GM21515 (cell line): Measurements from ENCODE around the gene MPRIP.

Source experiments
- ATAC-seq: cut with Tn5 transposase; IDR thresholded peaks from one replicate; pipeline ENCODE4 v1.9.1; 2021; ENCODE audit not compliant: unreplicated experiment

MPRIP gene

GRCh38 chr17:17087424-17088015 is 45.3 kb downstream of the MPRIP start:
- no peak for ATAC-seq

DNA sequence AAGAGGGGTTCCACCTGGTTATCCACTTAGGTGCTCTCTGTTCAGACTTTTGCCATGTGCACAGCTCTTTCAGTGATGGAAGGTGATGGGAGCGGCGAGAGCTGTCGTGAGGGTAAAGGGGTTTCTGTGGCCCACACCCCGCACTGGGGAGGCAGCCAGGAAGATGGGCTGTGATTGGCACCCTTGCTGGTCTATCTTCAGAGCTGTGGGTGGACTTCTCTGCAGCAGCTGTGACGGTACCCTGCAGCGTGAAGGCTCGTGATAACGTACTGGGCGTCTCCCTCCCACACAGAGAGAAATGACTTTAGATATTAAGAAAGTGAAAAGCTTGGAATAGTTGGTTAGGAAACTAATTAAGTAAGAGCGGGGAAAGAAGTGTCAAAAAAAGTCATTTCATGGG is 45.8 kb downstream of the MPRIP start:
- no peak for ATAC-seq

- no peak for ATAC-seq
These were observed 46.6 kb downstream of the MPRIP start for GRCh38 chr17:17088541-17089525.

DNA sequence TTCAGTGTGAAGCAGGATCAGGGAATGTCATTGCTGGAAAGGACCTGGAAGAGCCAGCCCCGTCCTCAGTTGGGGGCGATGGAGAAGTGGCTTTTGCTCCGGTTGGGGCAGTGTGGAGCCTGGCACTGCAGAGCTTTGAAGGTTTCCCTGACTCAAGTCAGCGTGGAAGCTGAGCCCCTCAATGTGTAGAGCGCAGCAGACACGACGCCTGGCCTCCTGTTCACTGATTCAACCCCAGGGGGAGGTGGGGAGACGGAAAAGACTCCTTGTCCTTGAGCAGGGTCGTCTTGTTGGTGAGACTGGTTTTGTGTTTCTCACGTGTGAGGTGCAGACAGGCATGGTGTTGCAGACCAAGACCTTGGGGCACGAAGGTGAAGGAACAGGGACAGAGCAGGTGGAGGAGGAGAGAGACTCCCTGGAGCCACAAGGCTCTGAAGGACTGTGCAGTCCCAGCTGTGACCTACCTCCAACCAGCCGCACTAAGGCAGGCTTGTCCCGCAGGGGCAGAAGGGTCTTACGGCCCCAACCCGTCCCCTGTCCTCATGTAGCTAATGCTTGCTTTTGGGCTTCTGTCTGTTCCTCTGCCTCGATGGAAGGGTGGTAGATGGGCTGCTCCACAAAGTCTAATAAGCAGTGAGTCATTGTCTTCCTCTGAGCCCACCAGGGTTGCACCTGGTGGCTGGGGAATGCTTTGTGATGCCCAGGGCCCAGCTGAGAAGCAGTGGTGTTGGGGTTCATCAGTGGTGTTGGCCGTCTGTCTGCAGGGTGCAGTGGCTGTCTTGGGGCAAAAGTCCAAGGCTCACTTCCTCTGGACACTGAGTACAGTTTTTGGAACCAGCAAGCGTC is 47.8 kb downstream of the MPRIP start:
- no peak for ATAC-seq

DNA sequence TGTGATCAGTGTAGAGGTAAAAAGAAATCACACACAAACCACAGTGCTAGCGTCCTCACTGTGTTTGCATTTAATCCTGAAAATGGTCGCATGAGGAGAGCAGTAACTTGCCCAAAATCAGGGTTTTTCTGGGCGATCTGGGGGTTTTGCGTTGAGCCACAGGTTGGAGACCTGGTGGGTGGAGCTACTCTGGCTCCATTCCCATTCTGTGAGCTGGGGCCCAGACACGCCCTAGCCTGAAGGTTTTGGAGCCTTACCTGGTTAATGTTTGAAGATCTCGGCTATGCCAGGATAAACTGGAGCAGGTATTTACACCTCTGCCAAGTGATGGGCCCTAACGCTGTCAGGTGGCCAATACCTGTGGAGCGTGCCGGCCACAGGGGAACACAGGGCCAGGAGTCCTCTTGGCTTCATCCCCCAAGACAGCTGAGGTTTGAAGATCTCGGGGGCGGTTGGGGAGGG is 48.4 kb downstream of the MPRIP start:
- ATAC-seq = no peak

DNA sequence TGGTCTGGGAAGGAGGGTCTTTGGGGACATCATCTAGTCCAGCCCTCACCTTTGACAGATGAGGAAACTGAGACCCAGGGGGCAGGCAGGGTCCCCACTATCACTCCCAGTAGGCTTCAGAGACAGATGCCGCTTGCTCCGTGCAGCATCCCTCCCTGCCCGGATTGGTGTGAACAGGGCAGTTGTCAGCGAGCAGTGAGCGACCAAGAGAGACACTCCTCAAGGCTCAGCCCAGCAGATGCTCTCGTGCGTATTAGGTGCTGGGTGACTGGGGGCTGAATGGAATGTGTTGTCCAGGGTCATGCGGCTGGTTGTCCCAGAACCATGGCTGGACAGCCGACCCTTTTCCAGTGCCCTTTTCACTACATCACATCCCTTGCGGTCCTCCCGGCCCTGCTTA is 49.0 kb downstream of the MPRIP start:
- ATAC-seq = no peak

- no peak for ATAC-seq
These were observed 49.8 kb downstream of the MPRIP start for GRCh38 chr17:17091856-17092756.

- no peak for ATAC-seq
These were observed 51.5 kb downstream of the MPRIP start for GRCh38 chr17:17093764-17094163.

GRCh38 chr17:17096438-17097178 is 54.4 kb downstream of the MPRIP start:
- no peak for ATAC-seq

DNA sequence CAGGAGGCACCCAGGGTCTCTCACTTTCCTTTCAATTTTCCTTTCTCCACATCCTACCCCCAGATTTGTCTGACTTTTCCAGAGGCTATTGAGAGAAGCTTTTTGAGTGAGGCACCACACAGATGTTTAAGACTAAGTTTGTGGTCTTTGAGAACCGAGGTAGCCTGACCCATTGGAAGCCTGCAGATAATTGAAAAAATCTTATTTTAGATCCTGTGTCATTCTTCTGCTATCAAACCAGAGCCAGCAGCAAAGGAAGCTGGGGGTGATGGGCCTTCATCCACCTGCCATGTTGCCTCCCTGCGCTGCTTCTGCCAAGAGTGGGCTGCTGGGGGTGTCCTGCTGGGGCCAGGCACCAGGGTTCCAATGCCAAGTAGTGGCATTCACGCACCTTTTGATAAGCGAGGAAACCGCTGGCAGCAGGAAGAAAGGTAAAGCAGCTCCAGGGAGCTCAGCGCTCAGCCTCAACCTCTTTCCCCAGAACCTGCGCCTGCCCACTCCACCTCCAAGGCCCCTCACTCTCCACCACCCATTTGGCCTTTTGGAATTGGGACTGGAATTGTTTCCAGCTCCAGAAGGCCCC is 55.6 kb downstream of the MPRIP start:
- no peak for ATAC-seq

GRCh38 chr17:17098551-17099179 is 56.4 kb downstream of the MPRIP start:
- no peak for ATAC-seq

DNA sequence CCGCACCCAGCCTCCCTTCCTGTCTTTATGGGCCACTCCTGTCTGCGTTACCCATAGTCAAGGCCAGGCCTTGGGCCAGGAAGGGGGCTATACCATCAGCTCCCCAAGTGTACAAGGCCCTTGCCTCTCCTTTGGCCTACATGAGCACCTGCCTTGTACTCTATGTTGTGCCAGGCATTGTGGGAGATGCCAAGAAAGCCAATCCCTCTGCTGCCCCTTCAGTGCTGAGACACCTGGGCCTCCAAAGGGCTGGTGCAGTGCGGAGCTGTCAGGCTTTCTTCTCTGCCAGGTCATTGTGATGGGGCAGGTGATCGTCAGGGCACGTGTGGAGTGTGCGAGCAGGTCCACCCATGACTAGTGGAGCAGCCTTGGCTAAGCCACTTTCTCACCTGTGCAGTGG is 59.9 kb downstream of the MPRIP start:
- no peak for ATAC-seq

DNA sequence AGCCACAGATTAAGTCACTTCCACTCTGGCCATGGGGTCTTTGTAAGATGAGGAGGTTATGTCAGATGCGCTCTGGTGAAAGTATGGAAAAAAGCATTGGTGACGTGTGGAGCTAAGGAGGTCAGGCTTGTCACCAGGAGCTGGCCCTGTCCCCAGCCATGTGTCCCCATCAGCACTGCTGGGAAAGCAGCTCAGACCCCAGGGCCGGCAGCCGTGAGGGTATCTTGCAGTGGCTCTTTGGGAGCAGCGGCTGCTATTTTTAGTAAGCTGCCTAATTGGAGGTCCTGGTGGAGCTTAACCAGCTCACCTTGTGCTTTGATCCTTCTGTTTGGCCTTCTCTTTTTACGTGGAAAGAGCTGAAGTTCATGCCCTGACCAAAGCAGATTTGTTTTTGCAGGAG is 60.9 kb downstream of the MPRIP start:
- no peak for ATAC-seq

DNA sequence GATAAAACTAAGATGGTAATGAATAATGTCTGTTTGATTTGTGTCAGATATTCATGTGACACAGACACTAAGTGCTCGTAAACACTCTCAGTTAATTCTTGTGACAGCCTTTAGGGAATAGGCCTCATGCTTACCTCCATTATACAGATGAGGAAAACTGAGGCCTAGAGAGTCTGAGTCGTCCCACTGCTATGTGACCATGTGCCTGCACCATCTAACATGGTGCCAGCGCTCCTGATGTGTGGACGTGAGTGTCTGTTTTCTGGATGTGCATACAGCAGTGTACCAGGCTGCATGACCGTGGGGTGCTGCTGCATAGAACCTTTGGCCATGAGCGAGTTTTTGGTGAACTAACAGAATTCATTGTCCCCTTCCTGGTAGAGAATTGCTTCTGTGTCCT is 61.8 kb downstream of the MPRIP start:
- no peak for ATAC-seq

GRCh38 chr17:17104494-17104893 is 62.2 kb downstream of the MPRIP start:
- ATAC-seq = no peak

- no peak for ATAC-seq
These were observed 63.7 kb downstream of the MPRIP start for GRCh38 chr17:17105976-17106375.

DNA sequence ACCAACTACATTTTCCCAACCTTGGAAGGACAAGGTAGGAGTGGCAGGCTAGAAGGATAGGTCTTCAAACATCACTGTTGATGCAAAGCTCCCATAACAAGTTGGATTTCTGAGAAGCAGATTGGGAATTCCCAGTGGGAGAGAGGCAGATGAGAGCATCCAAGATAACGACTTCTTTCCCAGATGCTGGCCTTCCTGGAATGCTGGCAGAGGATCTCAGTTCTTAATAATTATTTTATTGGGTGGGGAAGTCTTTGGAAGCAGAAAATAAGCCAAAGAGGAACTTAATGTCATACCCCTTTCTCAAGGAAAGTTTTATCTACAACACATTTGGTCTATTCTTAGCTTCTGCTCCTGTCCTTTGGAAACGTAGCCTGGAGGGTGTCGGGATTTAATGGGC is 64.5 kb downstream of the MPRIP start:
- ATAC-seq = no peak

- ATAC-seq = no peak
These were observed 65.0 kb downstream of the MPRIP start for GRCh38 chr17:17107281-17107680.

GRCh38 chr17:17107891-17108431 is 65.7 kb downstream of the MPRIP start:
- no peak for ATAC-seq
